Measurements from ENCODE around the gene HOXA6.

GRCh38 chr7:27178366-27178765 lies 30.8 kb upstream of the HOXA6 start:
- TF ChIP-seq TAF1 (IDR thresholded peaks at IDR 0.05; ENCODE audit: borderline replicate concordance, low read depth, low read length) (no peak), POLR2A (IDR thresholded peaks at IDR 0.05; ENCODE audit: low read depth, low read length) (no peak), POLR2AphosphoS5 (IDR thresholded peaks at IDR 0.05; ENCODE audit: low read depth, low read length) (no peak)

Data from GM12892 (cell line).